Activated naive CD4-positive, alpha-beta T cell treated with anti-CD3 and anti-CD28 coated beads for 36 hours (primary cell): ENCODE measurements around the gene OR51B5. TPM values are rescaled to one million over a fixed set of nuclear protein-coding genes. Genes with fewer than 3 reads are reported as not detected.

Experiments used
- total RNA-seq, 2 experiments: library from RNA; stranded (reverse); gene quantifications; one replicate each; pipeline ENCODE4 v1.2.3, GENCODE V29; 2021

OR51B5 gene
- total RNA-seq, 2 experiments from 2014 or later, result not detected

Other genes with a start within 250 kb of the OR51B5 start
- not detected for gene OR52A5, start 205.2 kb downstream of the OR51B5 start, total RNA-seq
- not detected for gene OR52A1, start 188.8 kb downstream of the OR51B5 start, total RNA-seq
- not detected for gene OR51V1, start 142.8 kb downstream of the OR51B5 start, total RNA-seq
- not detected for gene HBB, start 116.5 kb downstream of the OR51B5 start, total RNA-seq
- not detected for gene HBD, start 109.0 kb downstream of the OR51B5 start, total RNA-seq
- not detected for gene HBG1, start 93.7 kb downstream of the OR51B5 start, total RNA-seq
- not detected for gene HBG2, start 88.7 kb downstream of the OR51B5 start, total RNA-seq
- not detected for gene HBE1, start 73.6 kb downstream of the OR51B5 start, total RNA-seq
- not detected for gene OR51B4, start 41.6 kb downstream of the OR51B5 start, total RNA-seq
- gene OR51B2, start 19.2 kb downstream of the OR51B5 start, total RNA-seq, result not detected
- gene OR51B6, start 8.0 kb upstream of the OR51B5 start, total RNA-seq, result not detected
- gene OR51M1, start 40.3 kb upstream of the OR51B5 start, total RNA-seq, result not detected
- gene OR51Q1, start 78.6 kb upstream of the OR51B5 start, total RNA-seq, result not detected
- not detected for gene OR51I1, start 98.0 kb upstream of the OR51B5 start, total RNA-seq
- gene OR51I2, start 105.8 kb upstream of the OR51B5 start, total RNA-seq, result not detected
- gene OR52D1, start 145.2 kb upstream of the OR51B5 start, total RNA-seq, result not detected
- not detected for gene UBQLN3, start 166.4 kb upstream of the OR51B5 start, total RNA-seq
- under 1 TPM; 0.15 to 0.26 TPM for gene UBQLNL, start 173.2 kb upstream of the OR51B5 start, total RNA-seq
- not detected for gene OR52H1, start 205.0 kb upstream of the OR51B5 start, total RNA-seq
- gene OR52B6, start 237.4 kb upstream of the OR51B5 start, total RNA-seq, result not detected